ENCODE measurements around the gene FMO2.

FMO2 gene

DNA sequence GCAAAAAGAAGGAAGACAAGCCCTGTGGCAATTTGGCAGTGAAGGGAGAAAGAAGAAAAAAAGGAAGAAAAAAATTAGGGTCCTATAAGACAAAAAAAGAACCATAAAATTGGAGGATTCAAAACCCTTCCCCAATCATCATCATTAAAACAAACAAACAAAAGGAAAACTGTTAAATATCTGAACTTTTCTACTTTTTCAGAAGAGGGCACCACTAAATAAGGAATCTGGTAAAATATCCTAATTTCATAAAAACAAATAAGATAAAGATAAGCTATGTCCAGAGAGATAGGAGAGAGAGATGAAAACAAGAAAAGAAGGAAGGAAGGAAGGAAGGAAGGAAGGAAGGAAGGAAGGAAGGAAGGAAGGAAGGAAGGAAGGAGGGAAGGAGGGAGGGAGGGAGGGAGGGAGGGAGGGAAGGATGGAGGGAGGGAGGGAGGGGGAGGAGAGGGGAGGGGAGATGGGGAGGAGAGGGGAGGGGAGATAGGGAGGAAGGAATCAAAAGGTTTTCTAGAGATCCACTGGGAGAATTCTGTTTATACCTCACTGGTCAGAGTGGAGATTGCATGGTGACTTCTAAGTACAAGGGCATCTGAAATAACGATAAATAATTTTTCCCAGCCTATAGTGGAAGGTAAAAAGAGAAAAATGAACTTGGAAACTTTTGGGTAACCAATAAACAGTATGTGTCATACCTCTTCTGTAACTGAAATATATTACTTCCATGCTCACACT, 10.4 kb upstream of the FMO2 start:
- no peak for DNase-seq (ENCODE audit: low spot score)

DNA sequence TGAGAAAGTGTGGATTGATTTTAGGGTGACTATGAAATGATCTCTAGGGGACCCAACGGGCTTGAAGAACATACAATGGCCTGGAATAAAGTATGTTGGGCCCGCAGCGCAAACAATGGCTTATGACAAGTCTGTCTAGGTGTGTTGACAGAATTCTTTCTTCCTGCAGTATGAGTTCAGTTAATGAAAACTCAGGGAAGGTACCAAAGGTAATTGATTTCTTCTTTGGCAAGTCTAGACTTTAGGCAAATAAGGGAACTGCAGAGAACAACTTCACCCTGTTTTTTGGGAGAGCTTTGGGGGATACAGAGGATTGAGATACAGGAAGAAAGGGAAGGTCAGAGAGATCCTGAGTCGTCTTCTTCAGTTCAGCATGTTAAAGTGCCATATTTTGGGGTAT, 7.8 kb upstream of the FMO2 start:
- DNase-seq (ENCODE audit: low spot score), result no peak

DNA sequence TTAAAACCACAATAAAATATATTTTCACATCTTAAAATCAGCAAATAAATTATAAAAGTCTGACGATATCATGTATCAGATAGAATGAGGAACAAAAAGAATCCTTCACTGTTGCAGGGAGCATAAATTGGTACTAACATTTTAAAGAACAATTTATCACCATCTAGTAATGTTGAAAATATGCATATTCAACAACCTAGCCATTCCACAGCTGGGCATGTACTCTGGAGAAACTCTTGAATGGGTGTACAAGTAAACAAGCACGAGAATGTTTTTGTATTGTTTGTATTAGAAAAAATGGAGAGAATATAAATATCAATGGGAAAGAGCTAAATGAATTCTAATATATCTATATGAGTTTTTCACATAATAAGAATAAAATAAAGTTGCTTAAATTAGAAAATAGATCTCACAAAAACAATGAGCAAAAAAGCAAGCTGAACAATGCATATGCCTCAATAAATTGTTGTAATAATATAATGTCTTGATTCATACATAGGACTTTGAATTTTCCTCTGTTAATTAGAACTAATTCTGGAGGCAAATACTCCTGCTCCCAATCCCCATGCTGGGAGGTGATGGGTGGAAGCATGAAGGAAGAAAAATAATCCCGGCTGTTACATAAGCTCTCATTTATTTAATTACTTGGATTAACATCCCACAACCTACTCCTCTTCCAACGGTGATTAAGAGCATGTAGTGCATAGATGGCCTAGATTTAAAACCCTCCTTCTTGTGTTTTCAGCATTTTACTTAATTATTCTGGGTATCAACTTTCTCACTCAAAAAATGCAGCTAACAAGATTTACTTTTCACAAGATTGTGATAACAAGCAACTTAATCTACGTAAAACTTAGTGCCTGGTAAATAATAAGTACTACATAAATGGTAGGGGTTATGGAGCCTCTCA, 5.5 kb upstream of the FMO2 start:
- no peak for DNase-seq (ENCODE audit: low spot score)

DNA sequence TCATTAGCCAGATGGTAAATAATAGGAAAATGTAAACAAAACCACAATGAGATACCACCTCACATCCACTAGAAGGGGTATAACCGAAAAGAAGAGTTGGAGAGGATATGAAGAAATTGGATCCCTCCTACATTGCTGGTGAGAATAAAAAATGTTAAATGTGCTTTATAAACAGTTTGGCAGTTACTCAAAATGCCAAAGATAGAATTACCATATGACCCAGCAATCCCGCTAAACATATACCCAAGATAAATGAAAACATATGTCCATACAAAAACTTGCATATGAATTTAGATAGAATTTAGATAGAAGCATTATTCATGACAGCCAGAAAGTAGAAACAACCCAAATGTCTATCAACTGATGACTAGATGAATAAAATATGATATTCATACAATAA, 4.4 kb upstream of the FMO2 start:
- no peak for DNase-seq (ENCODE audit: low spot score)

DNA sequence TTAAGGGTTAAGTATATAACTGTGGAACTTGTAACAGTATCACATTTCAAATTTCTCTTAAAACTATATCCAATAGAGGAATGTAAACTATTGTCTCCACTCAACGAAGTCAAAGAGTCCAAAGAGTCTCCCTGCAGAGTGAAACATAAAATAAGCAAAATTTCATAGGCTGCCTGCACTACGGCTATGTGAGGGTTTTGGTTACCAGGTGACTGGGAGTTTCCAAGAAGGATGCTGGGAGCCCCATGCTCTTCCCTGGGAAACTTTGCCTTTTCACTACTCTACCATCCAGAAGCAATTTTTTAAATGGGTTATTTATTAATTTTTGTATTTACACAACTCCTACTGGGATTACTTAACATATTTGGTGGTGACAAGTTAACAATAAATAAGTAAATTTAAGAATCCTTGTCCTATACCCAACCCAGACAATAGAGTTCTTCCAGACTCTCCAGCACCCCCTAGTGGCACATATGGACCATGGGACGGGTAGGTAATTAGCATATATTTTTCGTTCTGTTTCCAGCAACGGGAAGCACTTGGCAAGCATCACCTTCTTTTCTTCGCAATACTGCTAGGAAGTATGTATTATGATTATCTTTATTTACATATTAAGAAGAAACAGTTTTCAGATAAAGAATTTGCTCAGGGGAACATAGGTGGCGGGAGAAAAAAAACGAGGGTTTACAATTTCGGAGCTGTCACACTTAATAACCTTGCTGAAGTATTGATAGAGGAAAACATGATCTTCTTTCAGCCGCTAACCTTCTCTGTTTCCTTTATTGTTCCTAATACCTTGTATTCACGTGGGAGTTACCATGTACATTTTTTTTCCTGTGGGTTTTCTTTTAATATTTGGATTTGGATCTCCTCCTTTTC, 3.5 kb downstream of the FMO2 start:
- DNase-seq (ENCODE audit: low spot score), result no peak

DNA sequence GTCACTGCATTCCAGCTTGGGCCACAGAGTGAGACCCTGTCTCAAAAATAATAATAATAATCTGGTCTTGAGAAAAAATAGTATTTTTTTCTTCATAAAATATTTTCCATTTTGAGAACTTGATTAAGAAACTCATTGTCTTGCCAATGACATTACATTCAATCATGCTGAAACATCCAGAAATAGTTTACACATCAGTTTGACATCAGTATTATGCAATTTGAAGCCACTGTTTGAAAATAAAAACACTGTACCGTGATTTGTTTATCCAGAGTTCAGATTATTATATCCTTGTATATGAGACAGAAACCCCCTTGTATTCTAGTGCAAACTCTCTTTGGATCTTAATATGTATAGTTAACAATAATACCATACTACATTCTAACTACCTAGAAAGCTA, 6.9 kb downstream of the FMO2 start:
- DNase-seq (ENCODE audit: low spot score), result no peak

DNA sequence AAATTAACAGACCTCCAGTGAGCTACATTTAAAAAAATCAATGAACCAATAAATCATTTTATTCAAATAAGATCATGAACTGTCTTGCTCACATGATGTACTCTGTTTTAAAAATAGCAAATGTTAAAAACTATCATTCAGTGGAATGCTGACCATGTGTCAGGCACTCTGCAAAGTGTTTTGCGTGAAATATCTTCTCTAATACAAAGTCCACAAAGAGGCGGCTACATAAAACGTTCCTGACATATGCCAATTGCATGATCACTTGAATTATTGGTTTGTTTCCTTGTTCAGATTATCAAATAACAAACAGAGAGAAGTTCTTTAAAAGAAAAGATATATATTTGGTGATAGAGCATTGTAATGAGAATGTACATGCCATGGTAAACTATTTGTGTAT, 10.7 kb downstream of the FMO2 start:
- DNase-seq (ENCODE audit: low spot score), result no peak

DNA sequence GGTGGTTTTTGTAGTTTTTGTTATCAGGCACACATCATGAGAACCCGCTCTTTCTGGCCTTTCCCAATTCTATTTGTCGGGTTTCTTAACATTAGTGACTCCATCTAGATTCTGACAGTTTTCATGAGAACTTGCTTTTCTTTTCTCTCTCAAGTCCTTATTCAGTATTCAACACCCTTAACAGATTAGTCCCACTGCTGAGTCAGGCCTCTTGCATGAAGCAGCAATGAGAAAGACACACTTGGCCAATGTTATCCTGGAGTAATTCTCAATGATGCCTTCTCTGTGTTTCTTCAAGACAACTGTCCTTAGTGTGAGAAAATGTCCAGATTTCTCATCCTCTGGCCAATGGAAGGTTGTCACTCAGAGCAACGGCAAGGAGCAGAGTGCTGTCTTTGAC, 11.3 kb downstream of the FMO2 start:
- no peak for DNase-seq (ENCODE audit: low spot score)

DNA sequence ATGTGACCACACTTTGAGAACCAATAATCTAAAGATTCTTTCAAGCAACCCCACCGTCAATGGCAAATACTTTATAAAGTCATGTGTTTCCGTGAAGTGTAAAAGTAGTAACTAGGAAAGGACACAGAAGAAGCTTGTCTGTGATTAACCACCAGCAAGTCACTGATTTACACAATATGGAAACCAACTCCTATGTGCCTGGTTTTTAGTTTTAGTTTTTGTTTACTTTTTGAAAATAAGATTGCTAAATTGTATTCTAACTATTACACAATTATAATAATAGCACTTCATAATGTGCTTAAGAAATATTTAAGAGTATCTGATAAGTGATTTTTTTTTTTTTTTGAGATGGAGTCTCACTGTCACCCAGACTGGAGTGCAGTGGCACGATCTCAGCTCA, 13.0 kb downstream of the FMO2 start:
- DNase-seq (ENCODE audit: low spot score), result no peak

DNA sequence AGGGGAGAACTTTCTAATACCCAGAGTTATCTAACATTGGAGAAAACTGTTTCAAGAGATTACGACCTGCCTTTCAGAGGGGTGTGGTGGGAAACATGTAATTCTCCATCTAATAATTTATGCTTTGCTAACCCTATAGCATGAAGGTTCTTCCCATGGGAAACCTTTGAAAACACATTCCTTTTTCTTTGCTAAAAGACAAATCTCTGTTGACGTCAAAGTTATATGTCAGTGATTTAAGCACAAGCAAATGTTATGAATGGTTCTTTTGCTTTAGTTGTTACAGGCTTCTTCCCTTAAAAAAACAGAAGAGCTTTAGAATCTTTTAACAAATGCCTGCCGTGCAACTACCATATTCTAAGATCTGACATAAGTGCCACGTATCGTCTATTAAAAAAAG, 19.2 kb downstream of the FMO2 start:
- no peak for DNase-seq (ENCODE audit: low spot score)

DNA sequence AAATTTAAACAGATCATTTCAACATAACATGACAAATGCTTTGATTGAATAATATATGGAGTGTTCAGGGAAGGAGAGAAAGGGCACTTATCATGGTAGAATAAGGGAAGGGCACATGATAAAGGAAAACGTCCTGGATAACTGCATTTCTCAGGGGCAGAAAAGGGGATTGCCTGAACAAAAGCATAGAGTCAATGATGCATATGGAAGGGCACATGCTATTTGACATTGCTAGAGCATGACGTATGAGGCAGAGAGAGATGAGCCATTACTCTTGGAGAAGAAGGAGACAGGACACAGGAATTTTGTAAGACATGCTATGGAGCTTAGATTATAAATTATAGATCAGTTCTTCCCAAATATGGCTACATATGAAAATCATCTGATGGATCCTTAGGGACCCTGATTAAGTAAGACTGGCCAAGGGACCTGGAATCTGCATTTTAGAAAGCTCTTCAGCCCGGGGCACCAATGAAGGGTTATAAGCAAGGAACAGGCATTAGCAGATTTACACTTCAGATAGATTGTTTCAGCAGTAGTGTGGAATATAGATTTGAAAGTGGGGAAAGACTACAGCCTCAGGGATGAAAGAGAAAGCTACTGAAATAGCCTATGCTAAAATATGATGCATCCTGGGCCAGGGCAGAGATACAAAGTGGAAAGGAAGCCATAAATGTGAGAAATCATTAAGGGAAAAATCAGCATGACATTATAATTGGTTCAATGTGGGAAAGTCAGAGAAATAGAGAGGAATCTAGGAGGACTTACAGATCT, 21.3 kb downstream of the FMO2 start:
- DNase-seq (ENCODE audit: low spot score), result no peak

DNA sequence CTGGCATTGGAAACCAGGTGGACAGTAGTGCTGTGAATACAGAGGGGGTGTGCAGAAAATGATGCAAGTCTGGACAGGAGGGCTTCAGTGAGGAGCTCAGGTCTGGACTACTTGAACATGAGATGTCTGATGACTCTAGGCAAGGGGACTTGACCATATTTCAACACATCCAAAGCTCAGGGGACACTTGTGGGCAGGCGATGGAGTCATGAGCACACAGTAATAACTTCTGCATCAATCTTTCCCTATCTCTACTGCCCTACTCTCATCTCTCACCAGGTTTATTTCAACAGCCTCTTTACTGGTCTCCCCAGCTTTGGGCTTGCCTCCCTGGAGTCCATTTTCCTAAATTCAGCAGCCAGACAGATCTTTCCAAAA, 21.9 kb downstream of the FMO2 start:
- no peak for DNase-seq (ENCODE audit: low spot score)

DNA sequence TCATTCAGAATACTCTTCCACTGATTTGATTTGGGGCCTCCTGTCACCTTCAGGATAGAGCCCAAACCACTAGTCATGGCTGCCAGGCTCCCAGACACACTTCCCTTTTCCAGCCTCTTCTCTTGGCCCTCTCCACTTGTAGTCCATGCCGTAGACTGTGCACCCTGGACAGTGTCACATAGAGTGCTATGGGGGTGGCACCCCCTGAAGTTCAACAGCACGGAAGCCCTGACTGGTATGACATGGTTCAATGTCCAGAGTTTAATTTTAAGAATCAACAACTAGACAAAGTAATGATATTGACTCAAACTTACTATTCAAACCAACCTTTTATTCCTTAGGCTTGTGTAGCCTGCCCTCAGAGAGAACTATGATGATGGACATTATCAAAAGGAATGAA, 22.3 kb downstream of the FMO2 start:
- DNase-seq (ENCODE audit: low spot score), result no peak

DNA sequence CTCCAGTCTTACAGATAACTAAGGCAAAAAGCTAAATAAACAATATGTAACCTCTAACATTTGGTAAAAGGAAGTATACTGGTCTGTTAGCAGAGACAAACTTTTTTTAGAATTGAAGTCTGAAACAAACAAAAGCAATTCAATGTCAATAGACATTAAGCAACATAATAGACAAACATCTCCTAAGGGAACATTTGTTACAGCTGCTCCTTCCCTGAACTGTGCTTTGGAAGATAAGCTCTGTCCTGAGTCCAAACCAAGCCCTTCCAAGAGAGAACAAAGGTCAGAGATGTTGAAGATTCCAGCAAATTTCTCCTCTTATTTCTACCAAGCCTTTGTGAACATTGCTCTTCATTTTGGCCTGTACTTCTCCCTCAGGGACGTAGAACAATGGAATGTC, 25.3 kb downstream of the FMO2 start:
- DNase-seq (ENCODE audit: low spot score), result peak; percentile 17

DNA sequence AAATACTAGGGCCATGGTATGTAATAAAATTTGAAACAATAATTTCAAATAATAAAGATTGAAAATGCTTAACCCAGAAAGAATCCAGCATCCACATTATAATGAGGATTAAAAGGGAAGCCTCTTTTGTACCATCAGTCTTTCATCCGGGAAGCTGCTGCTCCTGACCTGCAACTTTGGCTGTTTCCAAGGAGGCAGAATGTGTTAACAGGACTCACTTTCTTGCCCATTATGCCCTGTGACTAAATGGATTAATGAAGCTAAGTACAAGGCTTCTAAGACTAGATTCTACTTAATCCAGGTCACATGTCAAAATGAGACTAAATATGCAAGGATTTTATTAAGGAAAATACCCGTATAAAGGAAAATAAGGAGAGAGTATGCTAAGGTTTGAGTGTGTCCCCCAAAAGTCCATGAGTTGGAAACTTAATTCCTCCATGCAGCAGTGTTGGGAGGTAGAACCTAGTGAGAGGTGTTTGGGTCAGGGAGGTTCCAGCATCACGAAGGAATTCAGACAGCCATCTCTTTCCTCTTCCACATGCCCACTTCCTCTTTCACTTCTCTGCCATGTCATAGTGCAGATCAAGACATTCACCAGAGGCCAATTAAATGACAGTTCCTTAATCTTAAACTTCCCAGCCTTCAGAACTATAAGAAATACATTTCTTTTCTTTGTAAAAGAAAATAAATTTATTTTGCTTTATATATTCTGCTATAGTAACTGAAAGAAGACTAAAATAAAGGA, 27.7 kb downstream of the FMO2 start:
- DNase-seq (ENCODE audit: low spot score), result no peak

DNA sequence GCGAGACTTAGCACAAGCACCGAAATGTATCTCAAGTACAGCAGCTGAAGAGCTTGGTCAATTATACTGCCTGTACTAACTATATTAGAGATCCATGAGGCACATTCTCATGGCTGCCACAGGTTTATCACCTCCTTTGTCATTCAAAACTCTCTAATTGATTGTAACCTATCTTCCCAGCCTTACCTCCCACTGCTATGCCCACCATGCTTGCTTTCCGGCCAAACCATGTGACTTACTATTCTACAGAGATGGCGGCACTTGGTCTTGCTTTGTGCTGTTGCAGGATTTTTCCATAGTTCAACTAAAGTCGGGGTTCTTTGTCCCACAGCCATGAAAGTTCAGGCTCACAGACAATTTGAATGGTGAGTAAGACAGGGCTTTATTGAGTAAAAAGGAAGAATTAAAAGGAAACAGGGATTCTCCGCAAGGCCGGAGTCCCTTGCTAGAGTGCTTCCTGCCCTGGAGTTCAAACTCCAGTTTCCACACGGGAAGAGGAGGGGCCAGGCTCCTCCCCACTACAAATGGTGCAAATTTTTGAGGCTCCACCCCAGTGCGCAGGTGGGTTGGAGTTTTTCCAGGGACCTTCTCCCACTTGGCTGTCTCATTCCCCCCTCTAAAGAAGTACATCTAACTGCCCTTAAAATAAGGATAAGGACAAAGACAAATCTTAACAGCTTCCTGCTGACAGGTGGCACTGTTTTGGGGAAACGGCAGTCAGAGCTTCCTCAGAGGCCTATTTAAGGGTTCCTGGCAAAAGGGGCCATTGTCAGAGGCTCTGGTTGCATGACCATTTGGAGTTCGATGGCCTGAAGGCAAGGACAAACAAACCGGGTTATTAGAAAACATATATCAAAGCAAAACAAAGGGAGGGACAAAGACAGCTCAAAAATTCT, 28.7 kb downstream of the FMO2 start:
- DNase-seq (ENCODE audit: low spot score), result no peak

DNA sequence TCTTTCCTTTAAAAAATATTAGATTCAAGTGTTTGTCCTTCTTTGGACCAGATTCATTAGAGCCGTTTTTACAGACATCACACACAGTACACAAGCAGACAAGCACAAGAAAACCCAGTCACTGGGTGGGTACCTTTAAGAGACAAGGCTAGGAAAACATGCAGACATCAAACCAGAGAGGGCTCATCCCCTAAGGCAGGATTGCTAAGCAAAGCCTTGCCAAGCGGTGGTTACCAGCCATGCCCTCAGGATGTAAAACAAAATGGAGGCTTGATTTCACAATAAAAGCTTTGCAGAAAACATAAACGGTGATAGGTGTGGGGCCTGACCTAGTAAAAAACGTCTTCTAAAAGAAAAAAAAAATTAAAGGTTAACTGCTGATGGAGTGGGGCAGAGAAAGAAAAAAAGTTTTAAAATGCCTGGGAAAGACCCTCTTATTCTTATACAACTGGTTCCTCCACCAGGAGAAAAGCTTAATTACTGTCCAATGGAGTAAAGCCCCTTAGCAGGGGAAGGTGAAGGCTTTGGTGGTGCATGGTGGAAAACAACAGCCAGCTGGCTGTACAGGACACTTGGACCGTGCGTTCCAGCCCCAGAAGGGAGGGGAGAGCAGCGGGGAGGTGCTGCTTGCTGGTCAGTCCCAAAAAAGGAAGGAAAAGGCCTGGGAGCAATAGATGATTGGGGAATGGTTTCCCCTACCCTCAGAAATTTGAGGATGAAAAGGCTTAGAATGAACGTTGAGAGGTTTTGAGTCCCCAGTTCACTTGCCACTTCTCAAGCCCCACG, 32.8 kb downstream of the FMO2 start:
- no peak for DNase-seq (ENCODE audit: low spot score)

DNA sequence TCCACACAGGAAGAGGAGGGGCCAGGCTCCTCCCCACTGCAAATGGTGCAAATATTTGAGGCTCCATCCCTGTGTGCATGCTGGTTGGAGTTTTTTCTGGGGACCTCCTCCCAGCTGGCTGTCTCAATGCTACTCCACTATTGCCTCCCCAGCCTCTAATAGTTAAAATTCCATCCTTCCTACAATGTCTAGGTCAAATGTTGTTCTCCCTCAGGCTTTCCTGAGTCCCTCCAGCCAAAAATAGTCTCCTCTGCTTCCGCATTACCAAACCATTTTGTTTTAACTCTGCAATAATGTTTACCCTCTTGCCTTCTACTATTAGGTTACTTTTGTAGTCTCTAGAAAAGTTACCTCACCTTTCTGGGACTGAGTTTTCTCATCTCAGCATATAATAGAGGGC, 33.6 kb downstream of the FMO2 start:
- no peak for DNase-seq (ENCODE audit: low spot score)
